Left ventricle myocardium inferior (tissue), 1 donor: ENCODE measurements around the gene IL4. TPM values are rescaled to one million over a fixed set of nuclear protein-coding genes. Genes with fewer than 3 reads are reported as not detected.

ENCODE experiments used
- DNase-seq: peaks from one replicate; pipeline ENCODE4 v3.0.0-alpha.2; 2020
- H3K27ac ChIP-seq: fragments of 200-600 bp; replicated peaks from 2 replicates; pipeline ENCODE4 v1.8.0; 2021
- H3K27me3 ChIP-seq: fragments of 200-600 bp; 2 replicates; pipeline ENCODE4 v1.8.0; 2021; ENCODE audit warnings: low read depth
- H3K36me3 ChIP-seq: fragments of 200-600 bp; 2 replicates; pipeline ENCODE4 v1.8.0; 2021
- H3K4me1 ChIP-seq: fragments of 200-600 bp; 2 replicates; pipeline ENCODE4 v1.8.0; 2021
- H3K4me3 ChIP-seq: fragments of 200-600 bp; 2 replicates; pipeline ENCODE4 v1.8.0; 2021; ENCODE audit warnings: mild to moderate bottlenecking, moderate library complexity
- H3K9me3 ChIP-seq: fragments of 200-600 bp; replicated peaks from 2 replicates; pipeline ENCODE4 v1.8.0; 2021
- intact Hi-C: fragments of 100-400 bp; cut with micrococcal nuclease; formaldehyde crosslinking; loops from one replicate; pipeline ENCODE4 v1.11.0; 2022
- total RNA-seq: library from RNA; stranded (reverse); fragmentation: NEBNext Ultra II Directional; extraction: Animal tissue kit (Norgen Biotek cat#: 25700); gene quantifications from one replicate; pipeline ENCODE4 v1.2.1, GENCODE V29; 2021
- TF ChIP-seq, protein P1 (sequence below): fragments of 200-600 bp; IDR thresholded peaks from 2 replicates; pipeline ENCODE4 v1.8.0; 2021; ENCODE audit warnings: antibody characterized with exemption, mild to moderate bottlenecking, borderline replicate concordance
- donor health status: DM: no; HTN: yes; CAD: no; lungs with severe emphysema.

IL4 gene
- total RNA-seq, 1 donor from 2014 or later, result not detected

DNA sequence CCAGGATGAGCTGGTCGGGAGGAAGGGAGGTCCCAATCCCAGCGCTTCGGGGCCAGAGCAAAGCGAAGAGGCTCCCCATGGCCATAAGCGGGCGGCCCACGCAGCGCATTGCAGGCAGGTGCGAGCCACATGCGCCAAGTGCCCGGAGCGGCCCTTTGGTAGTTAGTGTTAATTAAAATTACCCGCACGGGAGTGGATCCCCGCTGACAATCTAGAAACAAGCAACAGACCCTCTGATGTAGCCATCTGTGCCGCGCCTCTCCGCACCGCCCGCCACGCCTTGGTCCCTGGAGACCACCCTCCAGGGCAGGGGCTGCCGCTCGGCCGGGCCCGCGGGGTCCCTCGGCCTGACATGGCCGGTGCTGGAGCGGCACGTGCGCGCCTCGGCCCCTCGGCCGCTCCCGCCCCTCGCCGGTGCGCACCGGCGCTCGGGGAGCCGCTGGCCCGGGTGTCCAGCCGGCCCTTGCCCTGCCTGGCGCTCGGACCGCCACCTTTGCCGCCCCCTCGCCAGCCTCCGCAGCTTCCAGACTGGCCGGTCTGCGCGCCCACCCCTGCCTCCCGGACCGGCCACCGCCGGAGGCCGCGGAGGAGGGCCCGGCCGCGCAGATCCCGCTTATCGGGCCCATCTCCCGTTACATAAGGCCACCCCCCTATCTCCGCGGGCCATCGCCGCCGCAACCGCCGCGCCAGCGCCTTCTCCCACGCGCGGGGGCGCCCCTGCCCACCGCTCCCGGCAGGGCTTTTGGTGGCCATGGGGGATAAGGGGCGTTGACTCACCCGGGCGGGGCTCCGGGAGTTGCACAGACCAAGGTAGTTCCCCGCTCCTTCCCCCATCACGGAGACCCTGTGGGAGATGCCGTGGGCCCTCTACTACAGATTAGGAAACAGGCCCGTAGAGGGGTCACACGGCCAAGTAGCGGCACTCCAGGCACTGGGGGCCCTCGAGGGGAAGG lies 17.7 kb upstream of the IL4 start:
- no peak overlapping the region for H3K27ac ChIP-seq
- TF ChIP-seq, protein P1, sequence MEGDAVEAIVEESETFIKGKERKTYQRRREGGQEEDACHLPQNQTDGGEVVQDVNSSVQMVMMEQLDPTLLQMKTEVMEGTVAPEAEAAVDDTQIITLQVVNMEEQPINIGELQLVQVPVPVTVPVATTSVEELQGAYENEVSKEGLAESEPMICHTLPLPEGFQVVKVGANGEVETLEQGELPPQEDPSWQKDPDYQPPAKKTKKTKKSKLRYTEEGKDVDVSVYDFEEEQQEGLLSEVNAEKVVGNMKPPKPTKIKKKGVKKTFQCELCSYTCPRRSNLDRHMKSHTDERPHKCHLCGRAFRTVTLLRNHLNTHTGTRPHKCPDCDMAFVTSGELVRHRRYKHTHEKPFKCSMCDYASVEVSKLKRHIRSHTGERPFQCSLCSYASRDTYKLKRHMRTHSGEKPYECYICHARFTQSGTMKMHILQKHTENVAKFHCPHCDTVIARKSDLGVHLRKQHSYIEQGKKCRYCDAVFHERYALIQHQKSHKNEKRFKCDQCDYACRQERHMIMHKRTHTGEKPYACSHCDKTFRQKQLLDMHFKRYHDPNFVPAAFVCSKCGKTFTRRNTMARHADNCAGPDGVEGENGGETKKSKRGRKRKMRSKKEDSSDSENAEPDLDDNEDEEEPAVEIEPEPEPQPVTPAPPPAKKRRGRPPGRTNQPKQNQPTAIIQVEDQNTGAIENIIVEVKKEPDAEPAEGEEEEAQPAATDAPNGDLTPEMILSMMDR, result no peak
- no peaks in the 10 kb centered on the region for H3K36me3 ChIP-seq
- no peak for DNase-seq
- no peaks in the 10 kb centered on the region for H3K9me3 ChIP-seq
- intact Hi-C loops, result no loop called here
- H3K4me1 ChIP-seq, result peaks cover 14% of the 10 kb centered on the region
- peaks cover 52% of the 10 kb centered on the region for H3K27me3 ChIP-seq
- peak overlapping the region; percentile 64 for H3K4me3 ChIP-seq

DNA sequence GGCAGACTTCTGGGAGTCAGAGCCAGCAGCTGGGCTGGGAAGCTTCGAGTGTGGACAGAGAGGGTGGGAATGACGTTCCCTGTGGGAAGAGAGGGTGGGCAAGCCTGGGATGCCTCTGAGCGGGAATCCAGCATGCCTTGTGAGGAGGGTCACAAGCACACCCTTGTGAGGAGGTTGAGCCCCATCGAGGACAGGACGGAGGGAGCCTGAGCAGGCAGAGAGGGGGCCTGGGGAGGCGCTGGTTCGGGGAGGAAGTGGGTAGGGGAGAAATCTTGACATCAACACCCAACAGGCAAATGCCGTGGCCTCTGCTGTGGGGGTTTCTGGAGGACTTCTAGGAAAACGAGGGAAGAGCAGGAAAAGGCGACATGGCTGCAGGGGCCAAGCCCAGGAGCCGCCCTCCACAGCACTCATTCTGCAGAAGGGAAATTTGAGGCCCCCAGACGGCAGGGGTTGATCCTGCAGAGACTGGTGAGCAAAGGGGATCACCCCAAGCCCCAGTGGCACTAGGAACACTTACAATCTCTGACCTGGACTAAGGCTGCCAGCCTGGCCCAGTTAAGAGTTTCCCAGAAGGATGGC lies 16.9 kb upstream of the IL4 start:
- intact Hi-C loops, result no loop called here
- no peak overlapping the region for H3K27ac ChIP-seq
- H3K36me3 ChIP-seq, result no peaks in the 10 kb centered on the region
- DNase-seq, result no peak
- H3K27me3 ChIP-seq, result peaks cover 52% of the 10 kb centered on the region
- no peaks in the 10 kb centered on the region for H3K9me3 ChIP-seq
- TF ChIP-seq, protein P1, result no peak
- peaks cover 14% of the 10 kb centered on the region for H3K4me1 ChIP-seq
- H3K4me3 ChIP-seq, result peak overlapping the region; percentile 64

DNA sequence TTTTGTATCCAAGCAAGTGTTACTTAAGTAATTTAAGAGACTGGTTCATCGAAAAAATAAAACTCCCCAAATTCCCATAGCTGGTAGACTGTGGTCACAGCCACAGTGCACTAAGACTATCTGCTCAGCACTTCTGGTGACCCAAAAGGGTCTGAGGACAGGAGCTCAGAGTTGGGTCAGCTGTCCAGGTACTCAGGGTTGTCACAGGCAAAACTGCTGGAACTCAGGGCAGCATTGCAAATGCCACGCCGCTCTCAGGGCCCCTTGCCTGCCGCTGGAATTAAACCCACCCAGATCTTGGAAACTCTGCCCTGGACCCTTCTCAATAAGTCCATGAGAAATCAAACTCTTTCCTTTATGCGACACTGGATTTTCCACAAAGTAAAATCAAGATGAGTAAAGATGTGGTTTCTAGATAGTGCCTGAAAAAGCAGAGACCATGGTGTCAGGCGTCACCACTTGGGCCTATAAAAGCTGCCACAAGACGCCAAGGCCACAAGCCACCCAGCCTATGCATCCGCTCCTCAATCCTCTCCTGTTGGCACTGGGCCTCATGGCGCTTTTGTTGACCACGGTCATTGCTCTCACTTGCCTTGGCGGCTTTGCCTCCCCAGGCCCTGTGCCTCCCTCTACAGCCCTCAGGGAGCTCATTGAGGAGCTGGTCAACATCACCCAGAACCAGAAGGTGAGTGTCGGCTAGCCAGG lies 16.0 kb upstream of the IL4 start, which contains the start of gene IL13:
IL13 (plus strand) TSS at position 498 of the 705 bp plus-strand sequence; CDS start at position 512, 14 bp downstream.
- no peaks in the 10 kb centered on the region for H3K36me3 ChIP-seq
- no peaks in the 10 kb centered on the region for H3K9me3 ChIP-seq
- H3K27ac ChIP-seq, result no peak within 1 kb of the TSS
- H3K4me1 ChIP-seq, result peaks cover 14% of the 10 kb centered on the region
- no peak within 1 kb of the TSS for H3K4me3 ChIP-seq
- no peak for DNase-seq
- TF ChIP-seq, protein P1, result no peak
- intact Hi-C loops, result no loop called here
- H3K27me3 ChIP-seq, result peaks cover 52% of the 10 kb centered on the region

DNA sequence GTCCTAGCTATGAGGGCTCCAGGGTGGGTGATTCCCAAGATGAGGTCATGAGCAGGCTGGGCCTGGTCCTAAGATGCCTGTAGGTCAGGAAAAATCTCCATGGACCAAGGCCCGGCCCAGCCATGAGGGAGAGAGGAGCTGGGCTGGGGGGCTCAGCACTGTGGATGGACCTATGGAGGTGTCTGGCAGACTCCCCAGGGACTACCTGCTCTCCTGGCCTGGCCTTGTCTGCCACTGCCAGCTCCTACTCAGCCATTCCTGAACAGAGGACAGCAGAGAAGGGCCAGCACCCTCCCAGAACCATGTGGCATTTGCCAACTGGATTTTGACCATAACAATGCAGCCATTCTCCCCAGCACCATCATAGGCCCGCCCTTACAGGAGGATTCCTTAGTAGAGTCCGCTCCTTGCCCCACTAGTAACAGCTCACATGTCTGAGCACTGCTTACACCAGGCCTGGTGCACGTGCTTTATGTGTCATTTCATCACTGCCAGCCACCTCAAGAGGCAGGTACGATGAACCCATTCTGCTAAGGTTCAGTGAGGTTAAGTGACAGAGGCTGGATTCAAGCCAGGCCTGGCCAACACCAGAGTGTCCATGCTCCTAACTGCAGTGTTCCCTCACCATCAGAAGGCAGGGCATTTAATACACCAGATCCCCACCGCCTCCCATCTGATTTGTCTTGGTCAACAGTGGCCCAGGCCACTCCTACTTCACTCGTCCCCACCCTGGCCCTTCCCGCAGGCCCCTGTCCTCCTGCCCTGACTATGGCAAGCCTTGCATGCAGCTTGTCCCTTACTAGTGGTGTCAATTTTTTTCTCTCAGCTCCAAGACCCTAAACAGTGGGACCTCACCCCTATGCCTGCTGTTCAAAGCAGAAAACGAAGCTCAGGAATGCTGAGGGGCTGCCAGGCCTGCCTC lies 15.1 kb upstream of the IL4 start:
- intact Hi-C loops, result no loop called here
- Histone ChIP-seq H3K36me3 (no peaks in the 10 kb centered on the region), H3K9me3 (no peaks in the 10 kb centered on the region), H3K4me3 (no peak overlapping the region), H3K4me1 (peaks cover 14% of the 10 kb centered on the region), H3K27ac (no peak overlapping the region), H3K27me3 (peaks cover 47% of the 10 kb centered on the region)
- TF ChIP-seq, protein P1, result no peak
- DNase-seq, result no peak
